ENCODE data around the gene CACNA1C. TPM values are rescaled to one million over a fixed set of nuclear protein-coding genes. Genes with fewer than 3 reads are reported as not detected.

The CACNA1C gene
- total and polyA plus RNA-seq, 5 donors from 2014 or later = 0.02 to 0.14 (median 0.10) TPM

GRCh38 chr12:2150833-2151232 lies 98.0 kb downstream of the CACNA1C start:
- Histone ChIP-seq H3K27ac (ENCODE audit: insufficient read depth, low read length, poor library complexity, severe bottlenecking) (no peak overlapping the region), H3K27me3 (ENCODE audit: control insufficient read depth, insufficient read depth, low read length) (peaks cover 4% of the 10 kb centered on the region), H3K4me3 (ENCODE audit: low read depth, low read length) (no peak overlapping the region), H3K4me1 (ENCODE audit: control insufficient read depth, insufficient read depth, low read length, poor library complexity, severe bottlenecking) (no peaks in the 10 kb centered on the region), H3K36me3 (ENCODE audit: control insufficient read depth, insufficient read depth, low read length) (no peaks in the 10 kb centered on the region), H3K9me3 (ENCODE audit: control insufficient read depth in 2 of 2, low read length in 2 of 2) (no peaks in the 10 kb centered on the region)
- H3K4me3 Mint-ChIP-seq = no peak overlapping the region
- no peak for ATAC-seq (ENCODE audit: low read depth in 2 of 2)
- peaks cover 35% of the 10 kb centered on the region for H3K27me3 Mint-ChIP-seq
- H3K36me3 Mint-ChIP-seq = no peaks in the 10 kb centered on the region
- no peak overlapping the region for H3K27ac Mint-ChIP-seq
- no peaks in the 10 kb centered on the region for H3K9me3 Mint-ChIP-seq
- no peak for DNase-seq
- H3K4me1 Mint-ChIP-seq = no peaks in the 10 kb centered on the region

- Histone ChIP-seq H3K27ac (ENCODE audit: insufficient read depth, low read length, poor library complexity, severe bottlenecking) (no peak overlapping the region), H3K4me3 (ENCODE audit: low read depth, low read length) (no peak overlapping the region), H3K36me3 (ENCODE audit: control insufficient read depth, insufficient read depth, low read length) (no peaks in the 10 kb centered on the region), H3K9me3 (ENCODE audit: control insufficient read depth in 2 of 2, low read length in 2 of 2) (no peaks in the 10 kb centered on the region), H3K4me1 (ENCODE audit: control insufficient read depth, insufficient read depth, low read length, poor library complexity, severe bottlenecking) (no peaks in the 10 kb centered on the region), H3K27me3 (ENCODE audit: control insufficient read depth, insufficient read depth, low read length) (peaks cover 4% of the 10 kb centered on the region)
- H3K27ac Mint-ChIP-seq = no peak overlapping the region
- no peak for DNase-seq
- H3K4me3 Mint-ChIP-seq = no peak overlapping the region
- H3K4me1 Mint-ChIP-seq = no peaks in the 10 kb centered on the region
- H3K9me3 Mint-ChIP-seq = no peaks in the 10 kb centered on the region
- H3K27me3 Mint-ChIP-seq = peaks cover 35% of the 10 kb centered on the region
- no peaks in the 10 kb centered on the region for H3K36me3 Mint-ChIP-seq
- no peak for ATAC-seq (ENCODE audit: low read depth in 2 of 2)
Observed at GRCh38 chr12:2151391-2151790, 98.6 kb downstream of the CACNA1C start.

- Mint-ChIP-seq H3K4me1 (no peaks in the 10 kb centered on the region), H3K9me3 (peaks cover 0 to 2% (median 0%) of the 10 kb centered on the region in 7 donors), H3K36me3 (no peaks in the 10 kb centered on the region), H3K27me3 (peaks cover 30% of the 10 kb centered on the region), H3K4me3 (no peak overlapping the region), H3K27ac (no peak overlapping the region)
- no peaks in the 10 kb centered on the region for H3K36me3 ChIP-seq (ENCODE audit: control insufficient read depth, insufficient read depth, low read length)
- ATAC-seq (ENCODE audit: low read depth in 2 of 2) (no peak), DNase-seq (no peak)
- H3K9me3 ChIP-seq (ENCODE audit: control insufficient read depth in 2 of 2, low read length in 2 of 2) = no peaks in the 10 kb centered on the region
- no peak overlapping the region for H3K4me3 ChIP-seq (ENCODE audit: low read depth, low read length)
- H3K4me1 ChIP-seq (ENCODE audit: control insufficient read depth, insufficient read depth, low read length, poor library complexity, severe bottlenecking) = no peaks in the 10 kb centered on the region
- H3K27me3 ChIP-seq (ENCODE audit: control insufficient read depth, insufficient read depth, low read length) = peaks cover 9% of the 10 kb centered on the region
- H3K27ac ChIP-seq (ENCODE audit: insufficient read depth, low read length, poor library complexity, severe bottlenecking) = no peak overlapping the region
Observed at GRCh38 chr12:2152134-2152533, 99.3 kb downstream of the CACNA1C start.

- DNase-seq (no peak), ATAC-seq (ENCODE audit: low read depth in 2 of 2) (no peak)
- no peak overlapping the region for H3K4me3 Mint-ChIP-seq
- H3K36me3 Mint-ChIP-seq = no peaks in the 10 kb centered on the region
- H3K36me3 ChIP-seq (ENCODE audit: control insufficient read depth, insufficient read depth, low read length) = no peaks in the 10 kb centered on the region
- no peaks in the 10 kb centered on the region for H3K9me3 ChIP-seq (ENCODE audit: control insufficient read depth in 2 of 2, low read length in 2 of 2)
- H3K4me3 ChIP-seq (ENCODE audit: low read depth, low read length) = no peak overlapping the region
- no peak overlapping the region for H3K27ac Mint-ChIP-seq
- H3K27ac ChIP-seq (ENCODE audit: insufficient read depth, low read length, poor library complexity, severe bottlenecking) = no peak overlapping the region
- H3K4me1 Mint-ChIP-seq = no peaks in the 10 kb centered on the region
- H3K27me3 ChIP-seq (ENCODE audit: control insufficient read depth, insufficient read depth, low read length) = peaks cover 8% of the 10 kb centered on the region
- no peaks in the 10 kb centered on the region for H3K4me1 ChIP-seq (ENCODE audit: control insufficient read depth, insufficient read depth, low read length, poor library complexity, severe bottlenecking)
- H3K27me3 Mint-ChIP-seq = peaks cover 27% of the 10 kb centered on the region
- H3K9me3 Mint-ChIP-seq = peaks cover 0 to 3% (median 0%) of the 10 kb centered on the region in 7 donors
Observed at GRCh38 chr12:2154050-2154449, 101.3 kb downstream of the CACNA1C start.

- H3K27me3 Mint-ChIP-seq = peaks cover 25% of the 10 kb centered on the region
- H3K4me3 Mint-ChIP-seq = no peak overlapping the region
Observed at GRCh38 chr12:2154521-2154920, 101.7 kb downstream of the CACNA1C start.

GRCh38 chr12:2156333-2156732 lies 103.5 kb downstream of the CACNA1C start:
- no peak for ATAC-seq (ENCODE audit: low read depth in 2 of 2)
- no peaks in the 10 kb centered on the region for H3K4me1 Mint-ChIP-seq

More at GRCh38 chr12:2154521-2154920, 101.7 kb downstream of the CACNA1C start:
- Mint-ChIP-seq H3K9me3 (peaks cover 0 to 3% (median 0%) of the 10 kb centered on the region in 7 donors), H3K27ac (no peak overlapping the region), H3K36me3 (no peaks in the 10 kb centered on the region), H3K4me1 (no peaks in the 10 kb centered on the region)
- no peak for DNase-seq
- ATAC-seq (ENCODE audit: low read depth in 2 of 2) = no peak
- H3K9me3 ChIP-seq (ENCODE audit: control insufficient read depth in 2 of 2, low read length in 2 of 2) = no peaks in the 10 kb centered on the region
- H3K27me3 ChIP-seq (ENCODE audit: control insufficient read depth, insufficient read depth, low read length) = peaks cover 8% of the 10 kb centered on the region
- no peaks in the 10 kb centered on the region for H3K36me3 ChIP-seq (ENCODE audit: control insufficient read depth, insufficient read depth, low read length)
- no peaks in the 10 kb centered on the region for H3K4me1 ChIP-seq (ENCODE audit: control insufficient read depth, insufficient read depth, low read length, poor library complexity, severe bottlenecking)
- no peak overlapping the region for H3K27ac ChIP-seq (ENCODE audit: insufficient read depth, low read length, poor library complexity, severe bottlenecking)
- H3K4me3 ChIP-seq (ENCODE audit: low read depth, low read length) = no peak overlapping the region

GRCh38 chr12:2160043-2160442 lies 107.3 kb downstream of the CACNA1C start:
- Mint-ChIP-seq H3K4me3 (no peak overlapping the region), H3K27ac (no peak overlapping the region), H3K27me3 (peaks cover 28% of the 10 kb centered on the region), H3K36me3 (no peaks in the 10 kb centered on the region), H3K9me3 (peaks cover 0 to 8% (median 0%) of the 10 kb centered on the region in 7 donors), H3K4me1 (no peaks in the 10 kb centered on the region)
- Histone ChIP-seq H3K36me3 (ENCODE audit: control insufficient read depth, insufficient read depth, low read length) (no peaks in the 10 kb centered on the region), H3K9me3 (ENCODE audit: control insufficient read depth in 2 of 2, low read length in 2 of 2) (no peaks in the 10 kb centered on the region), H3K4me1 (ENCODE audit: control insufficient read depth, insufficient read depth, low read length, poor library complexity, severe bottlenecking) (no peaks in the 10 kb centered on the region), H3K27ac (ENCODE audit: insufficient read depth, low read length, poor library complexity, severe bottlenecking) (no peak overlapping the region), H3K4me3 (ENCODE audit: low read depth, low read length) (no peak overlapping the region), H3K27me3 (ENCODE audit: control insufficient read depth, insufficient read depth, low read length) (peaks cover 7% of the 10 kb centered on the region)
- DNase-seq (no peak), ATAC-seq (ENCODE audit: low read depth in 2 of 2) (no peak)

More at GRCh38 chr12:2156333-2156732, 103.5 kb downstream of the CACNA1C start:
- Mint-ChIP-seq H3K27ac (no peak overlapping the region), H3K4me3 (no peak overlapping the region), H3K27me3 (peaks cover 24% of the 10 kb centered on the region), H3K9me3 (peaks cover 0 to 3% (median 0%) of the 10 kb centered on the region in 7 donors), H3K36me3 (no peaks in the 10 kb centered on the region)
- no peaks in the 10 kb centered on the region for H3K9me3 ChIP-seq (ENCODE audit: control insufficient read depth in 2 of 2, low read length in 2 of 2)
- H3K4me1 ChIP-seq (ENCODE audit: control insufficient read depth, insufficient read depth, low read length, poor library complexity, severe bottlenecking) = no peaks in the 10 kb centered on the region
- peaks cover 8% of the 10 kb centered on the region for H3K27me3 ChIP-seq (ENCODE audit: control insufficient read depth, insufficient read depth, low read length)
- no peak overlapping the region for H3K4me3 ChIP-seq (ENCODE audit: low read depth, low read length)
- no peak for DNase-seq
- no peaks in the 10 kb centered on the region for H3K36me3 ChIP-seq (ENCODE audit: control insufficient read depth, insufficient read depth, low read length)
- no peak overlapping the region for H3K27ac ChIP-seq (ENCODE audit: insufficient read depth, low read length, poor library complexity, severe bottlenecking)

GRCh38 chr12:2161473-2161872 lies 108.7 kb downstream of the CACNA1C start:
- Mint-ChIP-seq H3K27ac (no peak overlapping the region), H3K36me3 (no peaks in the 10 kb centered on the region), H3K27me3 (peaks cover 24% of the 10 kb centered on the region), H3K9me3 (peaks cover under 1 to 8% (median 3%) of the 10 kb centered on the region in 7 donors), H3K4me1 (no peaks in the 10 kb centered on the region), H3K4me3 (no peak overlapping the region)
- no peak for DNase-seq
- Histone ChIP-seq H3K4me3 (ENCODE audit: low read depth, low read length) (no peak overlapping the region), H3K27ac (ENCODE audit: insufficient read depth, low read length, poor library complexity, severe bottlenecking) (no peak overlapping the region), H3K4me1 (ENCODE audit: control insufficient read depth, insufficient read depth, low read length, poor library complexity, severe bottlenecking) (no peaks in the 10 kb centered on the region), H3K9me3 (ENCODE audit: control insufficient read depth in 2 of 2, low read length in 2 of 2) (peaks cover 1% of the 10 kb centered on the region in 2 experiments), H3K36me3 (ENCODE audit: control insufficient read depth, insufficient read depth, low read length) (no peaks in the 10 kb centered on the region), H3K27me3 (ENCODE audit: control insufficient read depth, insufficient read depth, low read length) (peaks cover 11% of the 10 kb centered on the region)
- no peak for ATAC-seq (ENCODE audit: low read depth in 2 of 2)
